Muscle of back (tissue), 11 donors: ENCODE results near the gene SLC27A2. TPM values are rescaled to one million over a fixed set of nuclear protein-coding genes. Genes with fewer than 3 reads are reported as not detected.

Source experiments
- DNase-seq, 3 donors: peaks; one replicate each; pipeline versions ENCODE4 v3.0.0 to v3.0.0-alpha.2; 2013
- polyA plus RNA-seq, 10 donors: library from polyadenylated mRNA; unstranded; fragments of 120-200 nt; gene quantifications; one replicate each; pipeline ENCODE4 v1.2.1, GENCODE V29; 2013; ENCODE audit not compliant: insufficient read length in 10 of 10

Gene SLC27A2
- polyA plus RNA-seq, 10 donors, result 0.07 to 0.29 (median 0.16) TPM; not detected in 3

DNA sequence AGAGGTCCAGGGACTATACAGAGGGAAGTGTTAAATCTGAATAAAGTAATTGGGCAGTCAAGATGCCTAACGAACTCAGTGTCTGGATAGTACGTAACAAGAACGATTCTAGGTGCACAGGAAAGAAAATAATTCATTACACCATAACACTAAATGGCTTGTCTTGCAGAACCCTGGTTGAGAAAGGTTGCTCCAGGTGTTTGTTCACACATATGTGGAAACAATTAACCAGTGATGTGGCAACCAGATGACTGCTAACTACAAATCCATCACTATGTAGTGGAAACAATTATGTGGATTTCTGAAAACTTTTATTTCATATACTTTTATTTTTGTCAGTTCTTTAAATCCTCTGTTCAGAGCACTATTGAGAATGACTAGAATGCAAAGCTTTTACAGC is 93.9 kb downstream of the SLC27A2 start:
- no peak for DNase-seq

DNA sequence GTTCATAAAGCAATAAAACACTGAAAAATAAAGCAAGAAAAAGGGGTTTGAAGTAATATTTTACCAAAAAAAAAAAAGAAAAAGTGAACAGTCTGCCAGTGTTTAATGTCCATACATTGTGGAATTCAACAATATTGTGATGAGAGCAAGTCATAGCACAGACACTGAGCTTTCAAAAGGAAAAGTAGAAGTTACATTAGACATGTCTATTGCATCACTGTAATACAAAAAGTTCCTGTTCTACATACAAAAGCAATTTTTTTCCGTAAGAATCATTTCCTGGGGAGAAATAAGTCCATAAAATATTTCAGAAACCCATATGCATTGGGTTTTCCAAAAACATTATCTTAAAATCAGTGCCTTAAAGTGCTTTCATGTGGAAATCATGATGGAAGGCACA is 95.4 kb downstream of the SLC27A2 start:
- DNase-seq, result peak in 1 of 3 donors; percentile 8

DNA sequence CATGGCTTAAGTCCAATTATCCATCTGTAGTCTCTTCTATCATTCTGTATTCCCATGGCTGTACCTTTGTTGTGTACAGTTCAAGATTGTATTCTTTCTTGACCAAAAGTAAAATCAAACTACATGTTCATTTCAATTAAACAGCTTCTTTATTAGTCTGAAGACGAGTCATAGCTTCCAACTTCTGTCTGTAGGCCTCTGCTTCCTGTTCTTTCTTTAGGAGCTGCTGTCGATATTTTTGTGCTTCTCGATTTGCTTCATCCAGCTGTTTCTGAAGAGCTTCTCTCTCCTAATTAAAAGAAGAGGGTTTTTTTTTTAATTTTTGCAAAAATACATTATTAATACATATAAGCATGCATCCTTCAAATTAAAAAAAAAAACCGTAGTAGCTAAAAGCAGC is 96.5 kb downstream of the SLC27A2 start:
- DNase-seq, result no peak

DNA sequence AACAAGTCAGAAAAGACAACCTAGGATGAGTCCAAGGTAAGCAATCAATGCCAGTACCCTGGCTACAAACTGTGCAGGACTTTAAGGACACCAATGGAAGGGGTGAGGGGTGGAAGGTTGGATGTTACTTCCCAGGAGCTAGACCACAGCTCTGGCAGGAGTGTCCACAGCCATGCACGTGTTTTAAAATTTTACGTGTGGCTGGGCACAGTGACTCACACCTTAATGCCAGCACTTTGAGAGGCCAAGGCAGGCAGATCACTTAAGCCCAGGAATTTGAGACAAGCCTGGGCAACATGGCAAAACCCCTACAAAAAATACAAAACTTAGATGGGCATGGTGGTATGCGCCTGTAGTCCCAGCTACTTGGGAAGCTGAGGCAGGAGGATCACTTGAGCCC is 98.3 kb downstream of the SLC27A2 start:
- DNase-seq, result no peak

DNA sequence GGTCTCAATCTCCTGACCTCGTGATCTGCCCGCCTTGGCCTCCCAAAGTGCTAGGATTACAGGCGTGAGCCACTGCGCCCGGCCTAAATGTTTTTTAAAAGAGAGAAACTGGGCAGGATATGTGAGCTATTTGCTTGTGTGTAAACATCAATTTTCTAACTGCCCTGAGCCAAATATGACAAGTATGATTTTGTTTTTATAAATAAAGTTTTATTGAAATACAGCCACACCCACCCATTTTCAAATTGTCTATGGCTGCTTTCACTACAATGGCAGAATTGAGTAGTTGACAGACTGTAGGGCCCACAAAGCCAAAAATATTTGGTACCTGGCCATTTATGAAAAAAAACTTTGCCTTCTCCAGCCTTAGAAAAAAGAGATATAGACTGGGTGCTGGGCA is 99.4 kb downstream of the SLC27A2 start:
- no peak for DNase-seq

Other genes starting within 250 kb of the SLC27A2 start
- gene ATP8B4, start 63.0 kb upstream of the SLC27A2 start, polyA plus RNA-seq, result 1 to 10 TPM; 1.6 to 4.0 (median 3.0) TPM
- gene HDC, start 83.5 kb downstream of the SLC27A2 start, polyA plus RNA-seq, result 1 to 10 TPM in 4 of 10 donors, under 1 TPM in 6; 0.14 to 2.9 (median 0.95) TPM
- 10 to 100 TPM; 14.3 to 20.1 (median 17.7) TPM for gene GABPB1, start 173.0 kb downstream of the SLC27A2 start, polyA plus RNA-seq
- 10 to 100 TPM; 26.1 to 40.2 (median 32.9) TPM for gene USP8, start 242.2 kb downstream of the SLC27A2 start, polyA plus RNA-seq